Measurements from ENCODE around the gene FOXS1. TPM values are rescaled to one million over a fixed set of nuclear protein-coding genes. Genes with fewer than 3 reads are reported as not detected.

The FOXS1 gene
- total RNA-seq = 1.1 TPM in 1 of 2 replicates, not detected in the other

DNA sequence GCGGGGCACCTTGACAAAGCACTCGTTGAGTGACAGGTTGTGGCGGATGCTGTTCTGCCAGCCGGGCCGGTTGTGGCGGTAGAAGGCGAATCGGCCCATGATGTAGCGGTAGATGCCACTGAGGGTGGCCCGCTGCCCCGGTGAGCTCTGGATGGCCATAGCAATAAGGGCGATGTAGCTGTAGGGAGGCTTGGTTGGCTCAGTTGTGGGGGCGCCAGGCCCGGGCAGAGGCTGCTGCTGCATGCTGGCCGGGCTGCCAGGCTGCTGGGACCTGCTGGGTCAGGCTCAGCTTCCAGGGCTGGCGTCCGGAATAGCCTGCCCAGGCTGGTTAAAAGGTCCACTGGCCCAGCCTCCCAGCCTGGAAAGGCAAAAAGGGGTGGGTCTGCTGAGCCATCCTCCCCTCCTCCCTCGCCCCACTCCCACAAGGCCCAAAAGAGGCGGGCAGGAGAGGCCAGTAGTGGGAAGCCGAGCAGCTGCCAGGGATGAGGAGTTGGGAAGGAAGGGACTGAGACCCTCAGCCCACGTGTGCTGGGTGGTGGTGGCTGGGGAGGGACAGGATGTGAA lies at the start of gene FOXS1:
Gene FOXS1, minus strand, starts transcription at position 305 of the 564 bp plus-strand sequence. Its CDS starts 62 bp downstream, at position 243.

DNA sequence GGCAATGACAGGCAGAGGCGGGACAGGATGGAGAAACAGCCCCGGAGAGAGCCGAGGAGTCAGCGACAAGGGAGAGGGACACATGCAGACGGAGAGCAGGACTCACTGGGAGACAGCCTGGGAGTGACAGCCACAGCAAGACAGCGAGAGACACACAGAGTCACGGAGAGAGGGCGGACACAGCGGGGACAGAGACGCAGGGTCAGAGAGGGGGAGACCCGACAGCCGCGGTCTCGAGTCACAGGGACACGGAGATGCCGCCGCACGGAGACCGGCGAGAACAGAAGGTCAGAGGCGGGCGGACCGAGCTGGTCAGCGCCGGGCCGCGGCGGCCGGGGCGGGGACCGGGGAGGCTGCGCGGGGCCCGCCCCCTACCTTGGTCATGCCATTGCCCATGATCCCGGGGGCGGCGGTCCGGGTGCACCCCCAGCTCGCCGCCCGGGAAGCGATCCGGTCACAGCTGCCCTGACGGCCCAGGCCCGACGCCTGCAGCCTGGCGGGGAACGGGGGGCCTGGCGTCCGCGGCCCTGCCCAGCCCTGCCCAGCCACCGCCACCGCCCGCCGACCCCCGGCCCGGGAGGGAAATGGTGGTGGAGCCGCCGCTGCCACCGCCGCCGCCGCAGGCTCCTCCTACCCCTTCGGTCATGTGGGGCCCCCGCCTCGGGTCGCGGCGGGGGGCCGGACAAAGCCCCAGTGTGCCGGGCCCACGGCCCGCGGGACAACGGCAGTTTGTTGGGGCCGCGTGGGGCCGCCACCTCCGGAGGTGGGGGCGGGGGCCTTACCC lies 24.7 kb upstream of the FOXS1 start, which contains the start of the genes DUSP15 and TTLL9:
Gene DUSP15, minus strand, starts transcription at position 586 of the 784 bp plus-strand sequence. Its CDS starts 190 bp downstream, at position 396.
Gene TTLL9, plus strand, starts transcription at position 693 of the 784 bp plus-strand sequence. CDS start 493 bp downstream, outside the sequence.

DNA sequence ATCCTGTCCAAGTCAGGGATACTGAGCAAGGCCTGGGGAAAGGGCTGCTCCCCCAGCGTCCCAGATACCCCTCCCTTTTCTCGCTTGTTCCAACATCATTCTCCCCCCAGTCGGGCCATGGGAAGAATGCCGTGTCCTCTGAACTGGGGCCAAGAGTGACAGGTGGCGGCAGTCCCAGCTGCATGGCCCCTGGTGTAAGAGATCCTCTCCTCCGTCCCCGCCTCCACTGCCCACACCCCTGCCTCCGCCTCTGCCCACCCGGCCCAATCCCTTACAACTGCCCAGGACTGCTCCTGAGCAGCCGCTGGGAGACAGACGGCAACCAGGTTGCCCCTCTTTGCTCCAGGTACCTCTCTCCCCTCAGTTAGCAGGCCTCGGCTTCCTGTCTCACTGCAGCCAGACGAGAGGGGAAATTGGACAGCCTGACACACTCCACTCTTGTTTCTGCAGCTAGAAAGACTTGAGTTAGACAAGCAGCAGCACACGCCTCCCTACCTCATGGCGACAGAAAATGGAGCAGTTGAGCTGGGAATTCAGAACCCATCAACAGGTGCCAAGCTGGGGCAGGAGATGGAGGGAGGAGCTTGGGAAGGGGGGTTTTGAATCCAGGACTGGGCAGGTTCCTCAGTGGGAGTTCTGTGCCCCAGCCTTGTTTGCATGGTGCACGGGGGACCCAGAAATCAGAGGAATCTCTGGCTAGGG lies 26.2 kb downstream of the FOXS1 start, which contains the start of gene MYLK2:
Gene MYLK2, plus strand, starts transcription at position 274 of the 702 bp plus-strand sequence. Its CDS starts 225 bp downstream, at position 499.

Other genes starting within 250 kb of the FOXS1 start
- 150 and 254 TPM in 2 replicates for gene ID1, start 240.3 kb downstream of the FOXS1 start, total RNA-seq
- 0.23 TPM in 1 of 2 replicates, not detected in the other for gene COX4I2, start 207.7 kb downstream of the FOXS1 start, total RNA-seq
- 50.5 and 86.2 TPM in 2 replicates for gene BCL2L1, start 122.7 kb downstream of the FOXS1 start, total RNA-seq
- 6.3 and 7.5 TPM in 2 replicates for gene TPX2, start 106.3 kb downstream of the FOXS1 start, total RNA-seq
- gene MYLK2, start 26.2 kb downstream of the FOXS1 start, total RNA-seq = not detected in 2 replicates
- 0.09 and 0.70 TPM in 2 replicates for gene DUSP15, start 24.9 kb upstream of the FOXS1 start, total RNA-seq
- not detected in 2 replicates for gene TTLL9, start 25.0 kb upstream of the FOXS1 start, total RNA-seq
- gene PDRG1, start 106.4 kb upstream of the FOXS1 start, total RNA-seq = 5.4 and 11.9 TPM in 2 replicates
- gene XKR7, start 122.5 kb upstream of the FOXS1 start, total RNA-seq = not detected in 2 replicates
- gene CCM2L, start 164.8 kb upstream of the FOXS1 start, total RNA-seq = not detected in 2 replicates
- gene HCK, start 206.6 kb upstream of the FOXS1 start, total RNA-seq = not detected in 2 replicates

Data from pericardium fibroblast (primary cell).